DOHH2 (cell line): ENCODE data around the gene MARK3.

Experiments used
- H3F3A ChIP-seq: fragments of 200-600 bp; sonication (generic), shearing (Covaris generic); 2 replicates; pipeline ENCODE4 v1.6.0; 2016; ENCODE audit warnings: antibody characterized with exemption, mild to moderate bottlenecking; ENCODE audit not compliant: control insufficient read depth, insufficient read depth
- H3K27ac ChIP-seq: fragments of 200-600 bp; sonication (generic); 2 replicates; pipeline ENCODE4 v1.5.1; 2014; ENCODE audit warnings: low read depth, mild to moderate bottlenecking, low read length, moderate library complexity
- H3K27me3 ChIP-seq: fragments of 200-600 bp; sonication (generic); 2 replicates; pipeline ENCODE4 v1.6.1; 2014; ENCODE audit warnings: mild to moderate bottlenecking, low read length, mixed read lengths; ENCODE audit not compliant: control insufficient read depth
- H3K36me3 ChIP-seq: fragments of 200-600 bp; sonication (generic); 2 replicates; pipeline ENCODE4 v1.6.1; 2014; ENCODE audit warnings: mild to moderate bottlenecking, low read length, moderate library complexity, mixed read lengths; ENCODE audit not compliant: control insufficient read depth
- H3K4me1 ChIP-seq: fragments of 200-600 bp; sonication (generic); 2 replicates; pipeline ENCODE4 v1.6.1; 2014; ENCODE audit warnings: mild to moderate bottlenecking, low read length, mixed read lengths; ENCODE audit not compliant: control insufficient read depth
- H3K4me2 ChIP-seq: fragments of 200-600 bp; sonication (generic); 2 replicates; pipeline ENCODE4 v1.6.0; 2014; ENCODE audit warnings: mild to moderate bottlenecking, low read length, moderate library complexity
- H3K4me3 ChIP-seq: fragments of 200-600 bp; sonication (generic); 2 replicates; pipeline ENCODE4 v1.5.1; 2014; ENCODE audit warnings: mild to moderate bottlenecking, low read length, mixed read lengths
- H3K79me2 ChIP-seq: fragments of 200-600 bp; sonication (generic); 2 replicates; pipeline ENCODE4 v1.6.1; 2014; ENCODE audit warnings: mild to moderate bottlenecking, low read length, mixed read lengths; ENCODE audit not compliant: control insufficient read depth
- H3K9me2 ChIP-seq: fragments of 200-600 bp; sonication (generic); replicated peaks from 2 replicates; pipeline ENCODE4 v1.6.1; 2014; ENCODE audit warnings: mild to moderate bottlenecking, low read length, mixed read lengths; ENCODE audit not compliant: control insufficient read depth
- H3K9me3 ChIP-seq: fragments of 200-600 bp; sonication (generic); 2 replicates; pipeline ENCODE4 v1.6.1; 2014; ENCODE audit warnings: antibody characterized with exemption, low read length, mixed read lengths; ENCODE audit not compliant: control insufficient read depth, insufficient read depth
- H4K20me1 ChIP-seq: fragments of 200-600 bp; sonication (generic); 2 replicates; pipeline ENCODE4 v1.6.0; 2014; ENCODE audit warnings: low read depth, mild to moderate bottlenecking, antibody characterized with exemption, low read length, moderate library complexity; ENCODE audit not compliant: control insufficient read depth, insufficient read depth
- EZH2phosphoT487 ChIP-seq: fragments of 200-600 bp; sonication (generic); IDR thresholded peaks from 2 replicates; pipeline ENCODE4 v1.6.1; 2017; ENCODE audit warnings: borderline replicate concordance, mild to moderate bottlenecking, antibody characterized with exemption, low read length, moderate library complexity, mixed read lengths
- TF ChIP-seq, protein P1 (sequence below): fragments of 200-600 bp; sonication (generic); IDR thresholded peaks from one replicate; pipeline ENCODE4 v1.5.1; 2014; ENCODE audit warnings: antibody characterized with exemption, mild to moderate bottlenecking, low read depth, low read length; ENCODE audit not compliant: poor library complexity, severe bottlenecking

MARK3 gene

DNA sequence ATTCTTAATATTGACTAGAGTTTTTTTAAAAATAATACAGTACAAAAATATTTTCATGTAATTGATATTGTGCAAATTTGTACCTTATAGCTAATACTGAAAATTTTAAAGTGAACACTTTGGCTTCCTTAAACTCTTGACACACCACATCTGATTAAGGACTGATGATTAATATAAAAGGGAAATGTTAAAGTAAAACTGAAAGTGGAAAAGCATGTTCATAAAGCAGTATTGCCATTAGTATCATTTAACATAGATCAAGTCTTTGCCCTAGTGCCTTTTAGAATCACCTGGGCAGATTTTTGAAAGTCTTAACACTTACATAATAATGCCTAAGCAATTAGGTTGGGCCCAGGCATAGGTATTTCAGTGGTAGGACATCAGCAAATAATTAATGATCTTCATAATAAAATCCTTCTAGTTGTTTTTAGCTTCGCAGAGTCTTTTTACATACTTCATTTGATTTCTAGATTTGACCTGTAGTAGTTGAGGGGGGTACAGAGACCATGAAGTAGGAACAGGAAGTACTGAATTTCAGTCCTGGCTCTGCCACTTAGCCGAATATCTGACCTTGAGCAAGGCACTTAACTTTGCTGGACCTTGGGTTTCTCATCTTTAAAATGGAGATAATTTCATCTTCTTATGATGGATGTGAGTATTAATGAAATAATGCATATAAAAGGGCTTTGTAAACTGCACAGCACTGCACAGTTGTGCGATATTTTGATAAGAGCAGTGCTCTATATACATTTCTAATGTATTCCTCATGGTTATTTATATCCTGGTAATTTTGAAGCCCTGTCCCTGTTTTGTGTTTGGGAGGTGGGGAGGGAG, 43.7 kb downstream of the MARK3 start:
- Histone ChIP-seq H3K79me2 (peaks cover 29% of the 10 kb centered on the region), H3K27ac (no peak overlapping the region), H3K4me1 (no peaks in the 10 kb centered on the region), H3K4me3 (no peak overlapping the region), H3K27me3 (no peaks in the 10 kb centered on the region), H3K36me3 (peaks cover 2% of the 10 kb centered on the region; the same call in 1 of the 2 replicates), H4K20me1 (no peaks in the 10 kb centered on the region), H3F3A (peaks cover 3% of the 10 kb centered on the region; the same call in 1 of the 2 replicates), H3K4me2 (no peak overlapping the region), H3K9me2 (no peaks in the 10 kb centered on the region), H3K9me3 (no peaks in the 10 kb centered on the region)
- no peak for TF ChIP-seq EZH2phosphoT487
- TF ChIP-seq, protein P1, sequence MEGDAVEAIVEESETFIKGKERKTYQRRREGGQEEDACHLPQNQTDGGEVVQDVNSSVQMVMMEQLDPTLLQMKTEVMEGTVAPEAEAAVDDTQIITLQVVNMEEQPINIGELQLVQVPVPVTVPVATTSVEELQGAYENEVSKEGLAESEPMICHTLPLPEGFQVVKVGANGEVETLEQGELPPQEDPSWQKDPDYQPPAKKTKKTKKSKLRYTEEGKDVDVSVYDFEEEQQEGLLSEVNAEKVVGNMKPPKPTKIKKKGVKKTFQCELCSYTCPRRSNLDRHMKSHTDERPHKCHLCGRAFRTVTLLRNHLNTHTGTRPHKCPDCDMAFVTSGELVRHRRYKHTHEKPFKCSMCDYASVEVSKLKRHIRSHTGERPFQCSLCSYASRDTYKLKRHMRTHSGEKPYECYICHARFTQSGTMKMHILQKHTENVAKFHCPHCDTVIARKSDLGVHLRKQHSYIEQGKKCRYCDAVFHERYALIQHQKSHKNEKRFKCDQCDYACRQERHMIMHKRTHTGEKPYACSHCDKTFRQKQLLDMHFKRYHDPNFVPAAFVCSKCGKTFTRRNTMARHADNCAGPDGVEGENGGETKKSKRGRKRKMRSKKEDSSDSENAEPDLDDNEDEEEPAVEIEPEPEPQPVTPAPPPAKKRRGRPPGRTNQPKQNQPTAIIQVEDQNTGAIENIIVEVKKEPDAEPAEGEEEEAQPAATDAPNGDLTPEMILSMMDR, result no peak

DNA sequence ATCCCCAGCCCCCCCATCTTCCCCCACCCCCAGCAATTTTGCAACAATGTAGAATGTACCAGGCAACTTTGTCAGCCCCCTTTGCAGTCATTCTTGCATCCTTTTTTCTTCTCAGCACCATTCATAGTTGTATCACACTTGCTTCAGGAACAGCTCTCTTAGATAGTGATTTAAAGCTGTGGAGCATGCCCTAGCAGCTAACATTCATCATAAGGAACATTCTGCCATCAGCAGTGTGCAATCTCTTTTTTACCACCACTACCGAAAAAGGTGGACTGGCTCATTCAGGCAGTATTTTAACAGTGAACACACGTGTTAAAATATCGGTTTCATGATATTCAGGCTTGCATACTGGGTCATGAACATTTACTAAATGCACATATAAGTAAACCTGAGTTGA, 45.1 kb downstream of the MARK3 start:
- H3K79me2 ChIP-seq, result peaks cover 29% of the 10 kb centered on the region
- no peaks in the 10 kb centered on the region for H3K4me1 ChIP-seq
- no peak overlapping the region for H3K4me2 ChIP-seq
- H4K20me1 ChIP-seq, result no peaks in the 10 kb centered on the region
- H3K36me3 ChIP-seq, result peaks cover 7% of the 10 kb centered on the region; the same call in 1 of the 2 replicates
- no peak overlapping the region for H3K4me3 ChIP-seq
- no peaks in the 10 kb centered on the region for H3K9me3 ChIP-seq
- no peaks in the 10 kb centered on the region for H3K9me2 ChIP-seq
- H3K27me3 ChIP-seq, result no peaks in the 10 kb centered on the region
- H3K27ac ChIP-seq, result no peak overlapping the region
- no peak for TF ChIP-seq EZH2phosphoT487
- TF ChIP-seq, protein P1, result no peak
- H3F3A ChIP-seq, result peaks cover 3% of the 10 kb centered on the region; the same call in 1 of the 2 replicates

DNA sequence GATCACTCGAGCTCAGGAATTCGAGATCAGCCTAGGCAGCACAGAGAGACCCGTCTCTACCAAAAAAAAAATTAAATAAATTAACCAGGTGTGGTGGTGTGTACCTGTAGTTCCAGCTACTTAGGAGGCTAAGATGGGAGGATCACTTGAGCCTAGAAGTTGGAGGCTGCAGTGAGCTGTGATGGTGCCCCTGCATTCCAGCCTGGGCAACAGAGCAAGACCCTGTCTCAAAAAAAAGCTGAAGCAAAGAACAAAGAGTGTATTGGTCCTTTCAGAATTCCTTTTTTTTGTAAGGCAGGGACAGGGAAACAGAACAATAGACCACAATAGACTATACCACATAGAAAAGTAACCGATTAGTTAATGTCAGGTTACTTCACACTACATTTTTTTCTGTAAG, 47.4 kb downstream of the MARK3 start:
- no peak overlapping the region for H3K4me2 ChIP-seq
- H3K4me1 ChIP-seq, result no peaks in the 10 kb centered on the region
- peaks cover 27% of the 10 kb centered on the region for H3K79me2 ChIP-seq
- no peaks in the 10 kb centered on the region for H3K9me3 ChIP-seq
- H4K20me1 ChIP-seq, result 0 out of 2 replicates have a peak, but pooled peaks cover 6% of the 10 kb centered on the region
- peaks cover 11% of the 10 kb centered on the region; the same call in 1 of the 2 replicates for H3K36me3 ChIP-seq
- H3K27ac ChIP-seq, result no peak overlapping the region
- no peaks in the 10 kb centered on the region for H3K27me3 ChIP-seq
- H3K4me3 ChIP-seq, result no peak overlapping the region
- TF ChIP-seq, protein P1, result no peak
- TF ChIP-seq EZH2phosphoT487, result no peak
- no peaks in the 10 kb centered on the region for H3K9me2 ChIP-seq
- H3F3A ChIP-seq, result peaks cover 3% of the 10 kb centered on the region; the same call in 1 of the 2 replicates
